T47D (cell line): ENCODE results near the gene CMSS1.

ENCODE experiments used
- DNase-seq, 2 experiments: peaks; one replicate each; pipeline versions ENCODE4 v3.0.0 to v3.0.0-alpha.2; 2011 to 2012; ENCODE audit warnings: low read depth in 1 of 2, low spot score in 1 of 2
- JUND ChIP-seq: IDR thresholded peaks from 2 replicates; pipeline ENCODE4 v1.6.1; 2012; ENCODE audit warnings: low read depth
- in situ Hi-C: cut with HindIII; loops from 2 replicates; pipeline ENCODE4 v1.10.0; 2016; ENCODE audit warnings: low sequenced_read_pairs, low pct_unique_long_range_greater_than_20kb

Gene CMSS1

GRCh38 chr3:100076731-100077529 is 259.3 kb downstream of the CMSS1 start:
- TF ChIP-seq JUND: no peak
- DNase-seq: no peak
- in situ Hi-C loops: no loop called here

- no peak for TF ChIP-seq JUND
- in situ Hi-C loops: no loop called here
- DNase-seq: no peak
These were observed 261.7 kb downstream of the CMSS1 start for GRCh38 chr3:100079328-100079727.

- no peak for DNase-seq
- no peak for TF ChIP-seq JUND
- in situ Hi-C loops: no loop called here
These were observed 262.9 kb downstream of the CMSS1 start for GRCh38 chr3:100080573-100080972.

- in situ Hi-C loops: no loop called here
- DNase-seq: no peak
- TF ChIP-seq JUND: no peak
These were observed 263.6 kb downstream of the CMSS1 start for GRCh38 chr3:100081311-100081710.

GRCh38 chr3:100081986-100082692 is 264.5 kb downstream of the CMSS1 start:
- TF ChIP-seq JUND: no peak
- no peak for DNase-seq
- in situ Hi-C loops: no loop called here

- in situ Hi-C loops: no loop called here
- TF ChIP-seq JUND: no peak
- DNase-seq: no peak
These were observed 265.1 kb downstream of the CMSS1 start for GRCh38 chr3:100082714-100083113.

GRCh38 chr3:100083209-100083608 is 265.5 kb downstream of the CMSS1 start:
- no peak for DNase-seq
- TF ChIP-seq JUND: no peak
- in situ Hi-C loops: no loop called here

GRCh38 chr3:100084100-100084806 is 266.6 kb downstream of the CMSS1 start:
- TF ChIP-seq JUND: no peak
- in situ Hi-C loops: no loop called here
- no peak for DNase-seq

GRCh38 chr3:100086401-100086800 is 268.7 kb downstream of the CMSS1 start:
- in situ Hi-C loops: no loop called here
- no peak for TF ChIP-seq JUND

GRCh38 chr3:100087198-100087597 is 269.5 kb downstream of the CMSS1 start:
- DNase-seq: no peak
- no peak for TF ChIP-seq JUND
- in situ Hi-C loops: no loop called here

More at GRCh38 chr3:100086401-100086800, 268.7 kb downstream of the CMSS1 start:
- DNase-seq: no peak

GRCh38 chr3:100088735-100089368 is 271.2 kb downstream of the CMSS1 start:
- in situ Hi-C loops: no loop called here
- DNase-seq: no peak
- no peak for TF ChIP-seq JUND
